Measurements from ENCODE around the gene GMPS.

DNA sequence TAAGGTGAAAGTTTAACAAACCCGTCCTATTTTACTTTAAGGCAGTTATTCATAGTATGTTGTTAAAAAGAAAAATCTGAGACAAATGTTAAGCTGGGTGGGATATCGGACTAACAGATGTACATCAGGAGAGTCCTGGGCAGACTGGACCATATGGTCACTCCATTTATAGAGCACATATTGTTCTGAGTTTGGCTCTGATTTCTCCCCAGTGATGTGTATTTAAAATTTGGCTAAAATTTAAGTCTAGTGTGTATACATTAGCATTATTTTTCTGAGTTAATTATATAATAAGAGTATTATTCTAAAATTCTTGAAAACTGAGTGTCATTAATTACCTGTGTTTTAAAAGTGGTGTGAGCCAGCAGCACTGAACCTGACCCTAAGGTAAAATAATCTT lies 6.1 kb downstream of the GMPS start:
- TF ChIP-seq ZBTB7A (IDR thresholded peaks at IDR 0.05; ENCODE audit: borderline replicate concordance, control insufficient read depth, low read depth, low read length): no peak
- no peak for TF ChIP-seq TCF3 (CRISPR knock-in tag; IDR thresholded peaks at IDR 0.05)
- TF ChIP-seq BCL6 (CRISPR knock-in tag; IDR thresholded peaks at IDR 0.05): no peak
- no peak for TF ChIP-seq EP400 (IDR thresholded peaks at IDR 0.05)
- no peak for TF ChIP-seq POLR2AphosphoS5 (IDR thresholded peaks at IDR 0.05; ENCODE audit: control insufficient read depth, insufficient read depth, low read depth, low read length)
- TF ChIP-seq UBTF (IDR thresholded peaks at IDR 0.05; ENCODE audit: borderline replicate concordance in 1 of 2, low read depth in 2 of 2, low read length in 2 of 2): no peak
- no peak for TF ChIP-seq E2F6 (IDR thresholded peaks at IDR 0.05; ENCODE audit: borderline replicate concordance in 1 of 2, extremely low read depth in 1 of 2, insufficient read depth in 1 of 2, insufficient read length in 1 of 2, low read depth in 1 of 2, low read length in 1 of 2, poor library complexity in 1 of 2, severe bottlenecking in 1 of 2)
- no peak for TF ChIP-seq KAT8 (IDR thresholded peaks at IDR 0.05; ENCODE audit: low read depth)
- TF ChIP-seq ZNF282 (CRISPR knock-in tag; IDR thresholded peaks at IDR 0.05): no peak
- TF ChIP-seq CTCF (IDR thresholded peaks at IDR 0.05 in 2 of 3, conservative IDR thresholded peaks at IDR 0.05 in 1 of 3; ENCODE audit: insufficient read depth in 2 of 3, low read depth in 1 of 3, low read length in 3 of 3): no peak
- TF ChIP-seq HDAC1 (IDR thresholded peaks at IDR 0.05): no peak
- no peak for TF ChIP-seq E2F3 (CRISPR knock-in tag; IDR thresholded peaks at IDR 0.05)
- TF ChIP-seq FOXM1 (IDR thresholded peaks at IDR 0.05; ENCODE audit: low read depth): no peak
- TF ChIP-seq FOXM1 (CRISPR knock-in tag; IDR thresholded peaks at IDR 0.05; ENCODE audit: low read depth): no peak
- no peak for TF ChIP-seq ZNF24 (IDR thresholded peaks at IDR 0.05)

Data from K562 (cell line).